ENCODE measurements around the gene COL25A1.

GRCh38 chr4:109134921-109135320, 167.5 kb downstream of the COL25A1 start:
- TF ChIP-seq CTCF (IDR thresholded peaks at IDR 0.05) (no peak), REST (IDR thresholded peaks at IDR 0.05; ENCODE audit: insufficient read depth in 1 of 2, low read depth in 2 of 2, low read length in 1 of 2) (no peak), TCF7L2 (IDR thresholded peaks at IDR 0.05; ENCODE audit: low read depth, low read length) (no peak)

All from Panc1 (cell line).